ENCODE measurements around the gene ARHGEF28.

Gene ARHGEF28

DNA sequence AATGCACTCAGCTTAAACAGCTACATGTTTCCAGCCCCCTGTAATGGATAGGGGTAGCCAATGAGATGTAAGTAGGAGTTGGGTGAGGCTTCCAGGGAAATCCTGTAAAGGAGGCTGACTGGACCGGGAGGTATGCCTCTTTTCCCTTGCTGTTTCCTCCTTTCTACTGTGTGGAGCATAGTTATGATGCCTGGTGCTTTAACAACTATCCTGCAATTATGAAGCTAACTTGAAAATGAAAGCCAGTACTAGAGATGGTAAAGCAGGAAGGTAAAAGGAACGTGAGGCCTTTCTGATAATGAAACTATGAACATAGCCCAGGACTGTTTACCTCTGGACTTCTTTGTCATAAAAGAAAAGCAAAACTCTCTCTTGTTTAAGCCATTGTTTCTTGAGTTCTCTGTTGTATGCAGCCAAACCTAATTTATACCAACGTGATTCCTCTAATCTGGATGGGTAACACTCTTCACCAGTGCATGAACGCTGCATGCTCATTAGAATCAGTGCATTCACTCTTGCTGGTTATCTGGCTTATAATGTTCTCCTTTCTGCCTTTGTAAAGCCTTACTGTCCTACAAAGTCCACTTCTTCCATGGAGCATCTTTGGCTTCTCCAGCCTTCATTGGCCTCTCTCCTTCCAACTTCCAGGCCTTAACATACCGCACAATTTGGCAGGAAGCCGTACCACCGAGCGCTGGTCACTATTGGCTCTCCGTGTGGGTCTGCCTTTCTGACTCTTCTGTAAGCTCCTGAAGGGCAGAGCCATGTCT is 8.3 kb upstream of the ARHGEF28 start:
- no peak overlapping the region for H3K4me2 ChIP-seq (ENCODE audit: low read length, poor library complexity, severe bottlenecking)
- no peak overlapping the region for H3K23ac ChIP-seq (ENCODE audit: low read length in 2 of 2)
- H3K79me1 ChIP-seq (replicated peaks; ENCODE audit: low read length, poor library complexity, severe bottlenecking), result no peaks in the 10 kb centered on the region
- H3K4ac ChIP-seq (ENCODE audit: low read depth in 1 of 2, low read length in 2 of 2), result no peak overlapping the region
- no peak overlapping the region for H2BK15ac ChIP-seq (ENCODE audit: low read depth, poor library complexity, severe bottlenecking)
- H2BK5ac ChIP-seq (ENCODE audit: low read depth, low read length, poor library complexity, severe bottlenecking), result no peak overlapping the region
- no peak overlapping the region for H2BK120ac ChIP-seq (ENCODE audit: low read depth, low read length)
- H3K4me1 ChIP-seq (ENCODE audit: control insufficient read depth, insufficient read depth, low read depth, low read length), result no peaks in the 10 kb centered on the region
- no peaks in the 10 kb centered on the region for H3K27me3 ChIP-seq (ENCODE audit: control insufficient read depth in 1 of 2, insufficient read depth in 1 of 2, low read length in 2 of 2)
- H2AK5ac ChIP-seq (ENCODE audit: low read length, severe bottlenecking), result no peak overlapping the region
- no peak overlapping the region for H3K4me3 ChIP-seq (ENCODE audit: insufficient read depth in 1 of 2, low read depth in 1 of 2, low read length in 2 of 2)
- H3K9me3 ChIP-seq (ENCODE audit: control insufficient read depth, low read length), result no peaks in the 10 kb centered on the region
- H2AFZ ChIP-seq (ENCODE audit: low read depth, low read length), result peak overlapping the region; percentile 23
- no peak overlapping the region for H3K14ac ChIP-seq (ENCODE audit: low read length in 2 of 2)
- H4K8ac ChIP-seq (ENCODE audit: low read length), result peak overlapping the region; percentile 29
- H2BK12ac ChIP-seq (ENCODE audit: low read length in 2 of 2), result no peak overlapping the region
- DNase-seq, result peak; percentile 28
- H3K27ac ChIP-seq (ENCODE audit: low read length, poor library complexity, severe bottlenecking), result no peak overlapping the region
- H3K18ac ChIP-seq (ENCODE audit: low read depth in 1 of 2, low read length in 2 of 2), result no peak overlapping the region
- H3K9ac ChIP-seq (ENCODE audit: low read length), result no peak overlapping the region
- H3K36me3 ChIP-seq (ENCODE audit: control insufficient read depth in 1 of 2, insufficient read depth in 2 of 2, low read depth in 1 of 2, low read length in 2 of 2), result no peaks in the 10 kb centered on the region
- H4K91ac ChIP-seq (ENCODE audit: low read length), result no peak overlapping the region
- WGBS, result 93% methylated on average over 9 of the region's 9 CpGs

- no peak for DNase-seq
- no peak overlapping the region for H3K4me2 ChIP-seq (ENCODE audit: low read length, poor library complexity, severe bottlenecking)
- H2BK5ac ChIP-seq (ENCODE audit: low read depth, low read length, poor library complexity, severe bottlenecking), result no peak overlapping the region
- no peak overlapping the region for H4K8ac ChIP-seq (ENCODE audit: low read length)
- H3K4ac ChIP-seq (ENCODE audit: low read depth in 1 of 2, low read length in 2 of 2), result no peak overlapping the region
- no peak overlapping the region for H2BK15ac ChIP-seq (ENCODE audit: low read depth, poor library complexity, severe bottlenecking)
- no peak overlapping the region for H3K23ac ChIP-seq (ENCODE audit: low read length in 2 of 2)
- no peak overlapping the region for H2BK12ac ChIP-seq (ENCODE audit: low read length in 2 of 2)
- H3K9ac ChIP-seq (ENCODE audit: low read length), result no peak overlapping the region
- no peak overlapping the region for H4K91ac ChIP-seq (ENCODE audit: low read length)
- 41% methylated on average over 2 of the region's 4 CpGs for WGBS
- no peaks in the 10 kb centered on the region for H3K79me1 ChIP-seq (replicated peaks; ENCODE audit: low read length, poor library complexity, severe bottlenecking)
- H3K27me3 ChIP-seq (ENCODE audit: control insufficient read depth in 1 of 2, insufficient read depth in 1 of 2, low read length in 2 of 2), result no peaks in the 10 kb centered on the region
- H3K9me3 ChIP-seq (ENCODE audit: control insufficient read depth, low read length), result no peaks in the 10 kb centered on the region
- H3K27ac ChIP-seq (ENCODE audit: low read length, poor library complexity, severe bottlenecking), result no peak overlapping the region
- H2AFZ ChIP-seq (ENCODE audit: low read depth, low read length), result no peak overlapping the region
- no peak overlapping the region for H3K18ac ChIP-seq (ENCODE audit: low read depth in 1 of 2, low read length in 2 of 2)
- H3K14ac ChIP-seq (ENCODE audit: low read length in 2 of 2), result no peak overlapping the region
- H2AK5ac ChIP-seq (ENCODE audit: low read length, severe bottlenecking), result no peak overlapping the region
- no peak overlapping the region for H3K4me3 ChIP-seq (ENCODE audit: insufficient read depth in 1 of 2, low read depth in 1 of 2, low read length in 2 of 2)
- peaks cover 1% of the 10 kb centered on the region for H3K4me1 ChIP-seq (ENCODE audit: control insufficient read depth, insufficient read depth, low read depth, low read length)
- H3K36me3 ChIP-seq (ENCODE audit: control insufficient read depth in 1 of 2, insufficient read depth in 2 of 2, low read depth in 1 of 2, low read length in 2 of 2), result no peaks in the 10 kb centered on the region
- no peak overlapping the region for H2BK120ac ChIP-seq (ENCODE audit: low read depth, low read length)
These were observed 6.2 kb upstream of the ARHGEF28 start for GRCh38 chr5:73619606-73620333.

- Histone ChIP-seq H4K91ac (ENCODE audit: low read length) (no peak overlapping the region), H2AK5ac (ENCODE audit: low read length, severe bottlenecking) (no peak overlapping the region), H2BK15ac (ENCODE audit: low read depth, poor library complexity, severe bottlenecking) (no peak overlapping the region), H3K27me3 (ENCODE audit: control insufficient read depth in 1 of 2, insufficient read depth in 1 of 2, low read length in 2 of 2) (no peaks in the 10 kb centered on the region), H3K4ac (ENCODE audit: low read depth in 1 of 2, low read length in 2 of 2) (no peak overlapping the region), H2AFZ (ENCODE audit: low read depth, low read length) (no peak overlapping the region), H3K79me1 (replicated peaks; ENCODE audit: low read length, poor library complexity, severe bottlenecking) (no peaks in the 10 kb centered on the region), H3K4me3 (ENCODE audit: insufficient read depth in 1 of 2, low read depth in 1 of 2, low read length in 2 of 2) (no peak overlapping the region), H3K14ac (ENCODE audit: low read length in 2 of 2) (no peak overlapping the region), H3K18ac (ENCODE audit: low read depth in 1 of 2, low read length in 2 of 2) (no peak overlapping the region), H3K27ac (ENCODE audit: low read length, poor library complexity, severe bottlenecking) (no peak overlapping the region), H2BK12ac (ENCODE audit: low read length in 2 of 2) (no peak overlapping the region), H2BK120ac (ENCODE audit: low read depth, low read length) (no peak overlapping the region), H2BK5ac (ENCODE audit: low read depth, low read length, poor library complexity, severe bottlenecking) (no peak overlapping the region), H3K36me3 (ENCODE audit: control insufficient read depth in 1 of 2, insufficient read depth in 2 of 2, low read depth in 1 of 2, low read length in 2 of 2) (no peaks in the 10 kb centered on the region), H3K9ac (ENCODE audit: low read length) (no peak overlapping the region), H3K4me1 (ENCODE audit: control insufficient read depth, insufficient read depth, low read depth, low read length) (peaks cover 4% of the 10 kb centered on the region), H4K8ac (ENCODE audit: low read length) (no peak overlapping the region), H3K23ac (ENCODE audit: low read length in 2 of 2) (no peak overlapping the region), H3K9me3 (ENCODE audit: control insufficient read depth, low read length) (no peaks in the 10 kb centered on the region), H3K4me2 (ENCODE audit: low read length, poor library complexity, severe bottlenecking) (no peak overlapping the region)
- no peak for DNase-seq
- WGBS, result 91% methylated on average over 1 of the region's 1 CpG
These were observed 5.7 kb upstream of the ARHGEF28 start for GRCh38 chr5:73620334-73620687.

- no CpG with 5 or more reads among the region's 2 CpGs for WGBS
- no peaks in the 10 kb centered on the region for H3K79me1 ChIP-seq (replicated peaks; ENCODE audit: low read length, poor library complexity, severe bottlenecking)
- H2BK15ac ChIP-seq (ENCODE audit: low read depth, poor library complexity, severe bottlenecking), result no peak overlapping the region
- peaks cover 4% of the 10 kb centered on the region for H3K4me1 ChIP-seq (ENCODE audit: control insufficient read depth, insufficient read depth, low read depth, low read length)
- no peak overlapping the region for H3K23ac ChIP-seq (ENCODE audit: low read length in 2 of 2)
- no peak overlapping the region for H2BK120ac ChIP-seq (ENCODE audit: low read depth, low read length)
- H2AK5ac ChIP-seq (ENCODE audit: low read length, severe bottlenecking), result no peak overlapping the region
- no peak overlapping the region for H3K9ac ChIP-seq (ENCODE audit: low read length)
- H4K91ac ChIP-seq (ENCODE audit: low read length), result no peak overlapping the region
- peaks cover 0 to 16% of the 10 kb centered on the region in 2 experiments for H3K27me3 ChIP-seq (ENCODE audit: control insufficient read depth in 1 of 2, insufficient read depth in 1 of 2, low read length in 2 of 2)
- no peak overlapping the region for H3K4ac ChIP-seq (ENCODE audit: low read depth in 1 of 2, low read length in 2 of 2)
- no peak overlapping the region for H3K27ac ChIP-seq (ENCODE audit: low read length, poor library complexity, severe bottlenecking)
- H2BK12ac ChIP-seq (ENCODE audit: low read length in 2 of 2), result no peak overlapping the region
- H3K4me2 ChIP-seq (ENCODE audit: low read length, poor library complexity, severe bottlenecking), result no peak overlapping the region
- no peaks in the 10 kb centered on the region for H3K9me3 ChIP-seq (ENCODE audit: control insufficient read depth, low read length)
- no peak overlapping the region for H2BK5ac ChIP-seq (ENCODE audit: low read depth, low read length, poor library complexity, severe bottlenecking)
- H3K14ac ChIP-seq (ENCODE audit: low read length in 2 of 2), result no peak overlapping the region
- H4K8ac ChIP-seq (ENCODE audit: low read length), result no peak overlapping the region
- no peak for DNase-seq
- H3K36me3 ChIP-seq (ENCODE audit: control insufficient read depth in 1 of 2, insufficient read depth in 2 of 2, low read depth in 1 of 2, low read length in 2 of 2), result no peaks in the 10 kb centered on the region
- no peak overlapping the region for H2AFZ ChIP-seq (ENCODE audit: low read depth, low read length)
- H3K18ac ChIP-seq (ENCODE audit: low read depth in 1 of 2, low read length in 2 of 2), result no peak overlapping the region
- H3K4me3 ChIP-seq (ENCODE audit: insufficient read depth in 1 of 2, low read depth in 1 of 2, low read length in 2 of 2), result no peak overlapping the region
These were observed 2.9 kb upstream of the ARHGEF28 start for GRCh38 chr5:73623060-73623459.

All from mesenchymal stem cell (in vitro differentiated cells and primary cell).